ENCODE results near the gene ENO3.

ENO3 gene

GRCh38 chr17:4938069-4938491, 12.8 kb upstream of the ENO3 start:
- no peak for DNase-seq

GRCh38 chr17:4938688-4939545, 12.0 kb upstream of the ENO3 start:
- DNase-seq: no peak

DNA sequence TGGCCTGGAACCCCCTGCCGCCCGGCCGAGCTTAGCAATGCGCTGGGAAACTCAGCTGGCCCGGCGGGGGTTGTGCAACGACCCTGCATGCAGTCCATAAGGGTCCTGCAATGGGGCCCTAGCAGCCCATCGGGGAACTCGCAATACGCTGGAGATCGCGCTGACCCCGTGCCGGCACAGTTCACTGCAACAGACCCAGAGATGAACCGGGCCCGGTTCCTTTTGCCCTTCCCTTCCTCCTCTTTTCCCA, 11.4 kb upstream of the ENO3 start:
- DNase-seq: no peak

- peak; percentile 97 to 100 (median 100) for DNase-seq
Measured at GRCh38 chr17:4939796-4940554, 10.9 kb upstream of the ENO3 start, which contains the start of the genes RNF167 and SLC25A11. Gene RNF167 (plus strand): TSS chr17:4940268. CDS start chr17:4940910, 642 bp downstream. Gene SLC25A11 (minus strand): TSS chr17:4940046. CDS start chr17:4939910, 136 bp downstream.

GRCh38 chr17:4940555-4941318, 10.2 kb upstream of the ENO3 start:
- peak in 1 of 3 donors; percentile 42 for DNase-seq

- no peak for DNase-seq
Measured at GRCh38 chr17:4941319-4941610, 9.7 kb upstream of the ENO3 start.

GRCh38 chr17:4942760-4943508, 8.0 kb upstream of the ENO3 start:
- no peak for DNase-seq

DNA sequence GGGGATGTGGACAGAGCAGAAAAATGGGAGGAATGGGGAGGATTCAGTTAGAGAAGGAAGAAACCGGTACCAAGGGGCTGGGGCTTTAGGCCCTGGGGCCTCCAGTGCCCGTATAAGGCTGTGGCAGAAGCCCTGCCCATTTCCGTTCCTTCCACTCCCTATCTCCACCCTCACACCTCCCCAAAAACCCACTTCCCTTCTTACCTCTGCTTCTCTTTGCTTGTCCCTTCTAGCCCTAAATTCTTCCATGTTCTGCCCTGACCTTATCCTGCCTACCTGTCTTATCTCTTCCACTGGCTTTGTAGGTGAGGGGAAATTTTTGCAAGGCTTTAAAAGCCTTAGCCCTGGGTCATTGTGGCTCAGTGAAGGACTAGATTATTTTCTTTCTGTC, 6.8 kb upstream of the ENO3 start:
- DNase-seq: no peak

DNA sequence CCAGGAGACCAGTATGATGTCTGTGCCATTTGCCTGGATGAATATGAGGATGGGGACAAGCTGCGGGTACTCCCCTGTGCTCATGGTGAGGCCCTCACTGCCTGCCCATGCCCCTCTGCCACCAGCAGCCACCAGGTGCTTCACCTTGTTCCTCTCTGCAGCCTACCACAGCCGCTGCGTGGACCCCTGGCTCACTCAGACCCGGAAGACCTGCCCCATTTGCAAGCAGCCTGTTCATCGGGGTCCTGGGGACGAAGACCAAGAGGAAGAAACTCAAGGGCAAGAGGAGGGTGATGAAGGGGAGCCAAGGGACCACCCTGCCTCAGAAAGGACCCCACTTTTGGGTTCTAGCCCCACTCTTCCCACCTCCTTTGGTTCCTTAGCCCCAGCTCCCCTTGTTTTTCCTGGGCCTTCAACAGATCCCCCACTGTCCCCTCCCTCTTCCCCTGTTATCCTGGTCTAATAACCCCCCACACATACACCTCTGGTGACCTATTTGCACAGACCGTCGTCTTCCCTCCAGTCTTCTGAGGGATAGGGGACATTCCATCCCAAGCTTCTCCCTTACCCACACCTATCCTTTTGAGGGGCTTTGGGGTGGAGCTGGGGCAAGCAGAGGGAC, 6.3 kb upstream of the ENO3 start:
- no peak for DNase-seq

DNA sequence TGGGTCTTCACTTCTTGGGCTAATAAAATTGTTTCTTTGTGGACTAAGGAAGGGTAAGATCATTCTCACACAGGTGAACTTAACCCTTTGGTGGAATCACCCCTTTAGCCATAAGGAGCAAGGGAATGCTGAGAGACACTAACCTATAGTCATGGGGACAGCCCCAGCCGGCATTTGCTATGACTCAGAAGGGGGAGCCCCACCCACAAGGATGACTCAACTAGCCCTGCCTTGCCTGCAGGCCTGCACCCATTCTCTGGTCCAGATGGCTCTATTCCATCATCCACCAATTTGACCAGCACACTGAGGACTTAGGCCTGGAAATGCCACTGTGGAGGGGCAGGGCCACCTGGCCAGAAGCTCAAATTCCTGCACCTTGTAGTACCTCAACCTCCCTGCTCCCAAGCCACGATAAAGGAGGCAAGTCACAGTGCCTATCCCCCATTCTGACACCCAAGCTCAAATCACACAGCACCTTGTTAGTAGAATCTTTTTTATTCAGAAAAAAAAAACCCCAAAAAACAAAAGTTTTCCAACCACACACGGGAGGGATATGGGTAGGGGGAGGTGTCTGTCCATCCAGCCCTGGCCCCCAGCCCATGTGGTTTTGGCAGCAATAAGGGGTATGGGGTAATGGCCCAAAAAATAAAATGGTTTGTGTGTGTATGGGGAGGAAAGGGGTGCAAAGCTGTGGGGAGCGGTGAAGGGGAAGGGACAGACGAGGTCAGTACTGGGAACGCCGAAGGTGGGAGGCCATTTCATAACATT, 5.6 kb upstream of the ENO3 start:
- DNase-seq: peak; percentile 95 to 97 (median 95)

DNA sequence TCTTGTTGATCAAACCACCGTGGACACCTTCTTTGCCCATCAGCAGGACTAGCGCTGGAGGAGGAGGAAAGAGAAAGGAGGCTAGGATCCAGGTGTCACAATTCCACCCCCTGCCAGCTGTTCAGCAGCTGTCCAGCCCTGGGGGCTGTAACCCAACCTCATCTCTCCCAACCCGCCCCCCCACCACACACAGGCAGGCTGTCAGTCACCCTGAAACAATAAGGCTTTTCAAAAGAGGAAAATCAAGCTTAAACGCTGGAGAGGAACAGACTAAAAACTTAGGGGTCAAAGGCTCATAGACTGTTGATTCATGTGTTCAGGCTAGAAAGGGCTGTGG, 5.0 kb upstream of the ENO3 start:
- no peak for DNase-seq

DNA sequence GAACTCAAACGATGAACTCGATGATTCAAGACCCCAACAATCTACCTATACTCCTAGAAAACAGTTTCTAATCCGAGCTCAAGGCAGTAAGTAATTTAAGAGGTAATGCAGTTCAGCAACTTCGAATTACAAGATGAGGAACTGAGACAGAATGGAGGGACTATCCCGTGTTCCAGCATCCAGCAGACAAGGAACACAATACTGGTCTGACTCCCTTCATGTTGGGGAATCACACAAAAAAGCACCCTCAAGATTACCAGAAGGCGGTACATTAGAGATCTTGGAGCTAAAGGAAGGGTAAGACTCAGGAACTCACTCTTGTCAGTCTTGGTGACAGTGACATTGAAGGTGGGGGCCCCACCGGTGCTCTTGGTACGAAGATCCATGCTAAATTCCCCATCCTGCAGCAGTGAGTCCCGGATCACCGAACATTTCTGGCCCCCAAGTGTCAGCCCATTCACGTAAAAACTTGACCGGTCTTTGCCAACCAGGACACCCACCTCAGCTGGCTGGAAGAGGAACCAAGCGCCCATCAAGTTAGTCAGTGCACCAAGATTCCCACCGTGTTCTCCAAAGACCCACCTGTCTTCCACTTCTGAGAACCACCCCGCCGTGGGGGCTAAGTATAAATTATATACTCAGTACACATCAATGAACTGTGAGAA, 4.5 kb upstream of the ENO3 start:
- DNase-seq: peak; percentile 79 to 89 (median 86)

DNA sequence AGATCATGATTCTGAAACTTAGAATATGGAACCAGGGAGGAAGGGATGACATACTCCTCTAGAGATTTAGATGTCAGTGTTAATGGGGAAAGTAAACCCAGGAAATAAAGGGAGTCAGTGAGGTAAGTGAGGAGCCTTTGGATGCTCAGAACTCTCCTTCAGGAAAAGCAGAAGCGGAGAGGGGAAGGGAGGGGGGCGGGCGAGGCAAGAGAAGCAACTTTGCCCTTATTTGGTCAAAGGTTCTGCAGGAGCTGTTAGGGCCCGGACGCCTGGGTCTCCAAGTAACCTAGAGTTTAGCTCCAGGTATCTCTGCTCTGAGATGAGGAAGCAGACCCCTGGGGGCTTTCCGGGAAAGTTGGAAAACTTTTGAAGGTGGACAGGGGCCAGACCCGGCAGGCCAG, 3.9 kb upstream of the ENO3 start:
- DNase-seq: peak; percentile 32 to 56 (median 39)

- peak; percentile 73 to 88 (median 88) for DNase-seq
Measured at GRCh38 chr17:4947411-4948165, 3.3 kb upstream of the ENO3 start.

GRCh38 chr17:4948166-4948930, 2.6 kb upstream of the ENO3 start, which contains the start of gene PFN1:
Gene PFN1 (minus strand): TSS chr17:4948530. CDS start chr17:4948394, 136 bp downstream.
- peak; percentile 94 to 96 (median 96) for DNase-seq

GRCh38 chr17:4948931-4949320, 2.0 kb upstream of the ENO3 start:
- DNase-seq: peak; percentile 92 to 97 (median 95)

DNA sequence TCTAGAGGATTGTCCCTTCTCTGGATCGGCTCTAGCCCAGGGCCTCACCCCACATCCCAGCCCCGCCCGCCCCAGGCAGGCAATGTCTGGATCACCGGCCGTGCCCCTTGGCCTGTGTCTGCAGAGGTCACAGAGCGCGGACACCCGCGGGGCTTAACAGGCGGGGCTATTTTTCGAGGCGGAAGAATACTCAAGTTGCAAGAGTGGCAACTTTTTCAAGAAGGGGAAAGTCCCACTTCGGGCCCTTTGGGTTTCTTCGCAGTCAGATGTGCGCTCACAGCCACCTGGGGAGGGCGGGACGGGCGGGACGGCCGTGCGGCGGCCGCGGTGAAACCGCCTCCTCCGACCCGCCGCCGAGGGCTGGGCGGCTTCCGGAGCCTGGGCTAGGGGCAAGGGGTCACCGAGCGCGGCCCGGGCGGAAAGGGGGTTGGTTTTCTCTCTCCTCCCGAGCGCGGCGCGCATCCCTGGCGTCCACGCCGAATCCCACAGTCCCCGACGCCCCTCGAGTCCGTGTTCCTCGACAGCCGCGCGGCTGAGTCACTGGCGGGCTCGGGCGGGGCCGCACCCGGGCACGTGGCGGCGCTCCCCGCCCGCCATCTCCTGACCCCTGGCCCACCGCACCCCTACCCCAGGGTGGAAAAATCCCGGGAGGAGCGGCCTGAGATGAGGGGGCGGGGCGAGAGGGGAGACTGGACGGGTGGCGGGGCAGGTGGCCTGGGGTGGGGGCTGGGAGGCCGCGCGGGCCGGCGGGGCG, 1.4 kb upstream of the ENO3 start:
- peak; percentile 88 to 93 (median 92) for DNase-seq

- DNase-seq: peak in 1 of 3 donors; percentile 43
Measured at GRCh38 chr17:4950075-4950745, 709 bp upstream of the ENO3 start.
